B cell (primary cell): ENCODE measurements around the gene TMEM35A. TPM values are rescaled to one million over a fixed set of nuclear protein-coding genes. Genes with fewer than 3 reads are reported as not detected.

Experiments used
- ATAC-seq: fragments of 200-7000 bp; cut with Tn5 transposase; one replicate; pipeline ENCODE4 v1.10.0; 2021; ENCODE audit warnings: low read depth, mild to moderate bottlenecking, moderate number of reproducible peaks, moderate library complexity
- CTCF ChIA-PET: fragments of 350-600 bp; sonication (Branson Sonifier 250); formaldehyde crosslinking; loops from one replicate; lab custom pipeline; 2021; ENCODE audit warnings: antibody characterized with exemption, inconsistent platforms; lab: Charles Lee
- POLR2A ChIA-PET: fragments of 350-600 bp; sonication (Branson Sonifier 250); formaldehyde crosslinking; loops from one replicate; lab custom pipeline; 2021; ENCODE audit warnings: antibody characterized with exemption; lab: Charles Lee
- DNase-seq: peaks from one replicate; pipeline ENCODE4 v3.0.0; 2013
- H2AFZ ChIP-seq: 2 replicates; pipeline ENCODE4 v1.6.1; 2012; ENCODE audit warnings: mild to moderate bottlenecking, low read depth, low read length; ENCODE audit not compliant: insufficient read depth, poor library complexity, severe bottlenecking
- H3K27ac ChIP-seq, 2 donors: 1 replicate in 1 of 2; 2 replicates in 1 of 2; pipeline ENCODE4 v1.5.1; 2012 to 2013; ENCODE audit warnings: low read length in 2 of 2, mild to moderate bottlenecking in 2 of 2, moderate library complexity in 1 of 2
- H3K27me3 ChIP-seq, 4 experiments: fragments of 200-600 bp in 1 of 4; sonication (generic) in 1 of 4; replicated peaks in 1 of 4; 1 replicate in 2 of 4; 2 replicates in 2 of 4; pipeline versions ENCODE4 v1.6.1 to v1.7.0; 2013 to 2016; ENCODE audit warnings: low read length in 3 of 4, mild to moderate bottlenecking in 2 of 4, mixed read lengths in 1 of 4, moderate library complexity in 1 of 4; ENCODE audit not compliant: insufficient read depth in 4 of 4, control insufficient read depth in 3 of 4; ENCODE audit errors: control extremely low read depth in 1 of 4
- H3K36me3 ChIP-seq, 2 experiments: replicated peaks in 1 of 2; 1 replicate in 1 of 2; 2 replicates in 1 of 2; pipeline versions ENCODE4 v1.6.1 to v1.7.1; 2013; ENCODE audit warnings: low read length in 1 of 2; ENCODE audit not compliant: insufficient read depth in 2 of 2, control insufficient read depth in 1 of 2; ENCODE audit errors: control extremely low read depth in 1 of 2, extremely low read depth in 1 of 2
- H3K4me1 ChIP-seq, 2 donors: fragments of 200-600 bp in 1 of 2; sonication (generic) in 1 of 2; 1 replicate in 1 of 2; 2 replicates in 1 of 2; pipeline versions ENCODE4 v1.5.1 to v1.6.1; 2013 to 2017; ENCODE audit warnings: low read length in 2 of 2; ENCODE audit not compliant: control insufficient read depth in 2 of 2, insufficient read depth in 2 of 2
- H3K4me2 ChIP-seq: replicated peaks from 2 replicates; pipeline ENCODE3; 2012; ENCODE audit warnings: mild to moderate bottlenecking, low read depth, low read length; ENCODE audit not compliant: poor library complexity, severe bottlenecking
- H3K4me3 ChIP-seq, 5 experiments: fragments of 200-600 bp in 1 of 5; sonication (generic) in 1 of 5; 1 replicate in 3 of 5; 2 replicates in 2 of 5; pipeline versions ENCODE4 v1.5.1 to v1.7.0; 2011 to 2016; ENCODE audit warnings: low read length in 4 of 5, mild to moderate bottlenecking in 4 of 5, low read depth in 2 of 5, control low read depth in 1 of 5, moderate library complexity in 1 of 5; ENCODE audit not compliant: insufficient read depth in 1 of 5; ENCODE audit errors: control extremely low read depth in 1 of 5, extremely low read depth in 1 of 5
- H3K79me2 ChIP-seq: fragments of 200-600 bp; sonication (generic); one replicate; pipeline ENCODE4 v1.6.0; 2016; ENCODE audit warnings: low read length; ENCODE audit not compliant: control insufficient read depth, insufficient read depth
- H3K9ac ChIP-seq: fragments of 200-600 bp; sonication (generic); 2 replicates; pipeline ENCODE4 v1.6.1; 2017; ENCODE audit warnings: mild to moderate bottlenecking, low read length, moderate library complexity
- H3K9me3 ChIP-seq, 3 donors: one replicate each; pipeline versions ENCODE4 v1.6.1 to v1.7.1; 2013; ENCODE audit warnings: low read length in 2 of 3; ENCODE audit not compliant: control insufficient read depth in 2 of 3, insufficient read depth in 1 of 3; ENCODE audit errors: control extremely low read depth in 1 of 3
- H4K20me1 ChIP-seq: 2 replicates; pipeline ENCODE4 v1.6.0; 2012; ENCODE audit warnings: mild to moderate bottlenecking, low read length; ENCODE audit not compliant: insufficient read depth, control insufficient read depth, poor library complexity, severe bottlenecking
- H3K27ac Mint-ChIP-seq: one replicate; pipeline ENCODE4 v1.8.0; 2021; ENCODE audit warnings: mixed read lengths
- H3K27me3 Mint-ChIP-seq: one replicate; pipeline ENCODE4 v1.8.0; 2021; ENCODE audit warnings: mixed read lengths
- H3K4me1 Mint-ChIP-seq: one replicate; pipeline ENCODE4 v1.8.0; 2021; ENCODE audit warnings: mixed read lengths
- H3K4me3 Mint-ChIP-seq: one replicate; pipeline ENCODE4 v1.8.0; 2021; ENCODE audit warnings: mixed read lengths
- H3K9me3 Mint-ChIP-seq: one replicate; pipeline ENCODE4 v1.8.0; 2022; ENCODE audit warnings: mixed read lengths; ENCODE audit not compliant: insufficient read depth
- CTCF ChIP-seq: fragments of 200-600 bp; IDR thresholded peaks from one replicate; pipeline ENCODE4 v1.8.0; 2022; ENCODE audit warnings: antibody characterized with exemption, mild to moderate bottlenecking
- EZH2 ChIP-seq: IDR thresholded peaks from 2 replicates; pipeline ENCODE4 v1.6.1; 2012; ENCODE audit warnings: borderline replicate concordance, low read depth, mild to moderate bottlenecking, moderate library complexity, low read length; ENCODE audit not compliant: insufficient read depth, poor library complexity, severe bottlenecking
- WGBS: methylation state at CpG from one replicate; pipeline ENCODE4 v1.1.5; 2013; ENCODE audit warnings: missing lambda C conversion rate; ENCODE audit not compliant: insufficient coverage; 5-methylcytosine and 5-hydroxymethylcytosine counted together
- intact Hi-C: fragments of 100-400 bp; cut with micrococcal nuclease; formaldehyde crosslinking; loops from one replicate; pipeline ENCODE4 v1.10.0; 2022
- polyA plus RNA-seq: library from polyadenylated mRNA; depleted of rRNA; stranded (reverse); fragments of >200 nt; gene quantifications from 2 replicates; pipeline ENCODE4 v1.2.3, GENCODE V29; 2012
- total RNA-seq, 2 donors: library from RNA; stranded (reverse); fragments of 120-200 nt in 1 of 2; gene quantifications; 1 replicate in 1 of 2; 2 replicates in 1 of 2; pipeline versions ENCODE4 v1.2.3 to v1.2.4, GENCODE V29; 2013 to 2022

The TMEM35A gene
- total and polyA plus RNA-seq, 2 donors (not counting 1 experiment from before 2014, with no cell fraction given), result not detected

GRCh38 chrX:101071582-101071981 lies 7.1 kb upstream of the TMEM35A start:
- Histone ChIP-seq H3K27me3 (no peaks in the 10 kb centered on the region), H2AFZ (no peak overlapping the region), H3K9ac (no peak overlapping the region), H4K20me1 (no peaks in the 10 kb centered on the region), H3K27ac (no peak overlapping the region), H3K4me3 (no peak overlapping the region), H3K4me2 (no peak overlapping the region), H3K36me3 (no peaks in the 10 kb centered on the region), H3K79me2 (no peaks in the 10 kb centered on the region), H3K4me1 (no peaks in the 10 kb centered on the region), H3K9me3 (no peaks in the 10 kb centered on the region)
- no peak for DNase-seq
- no peaks in the 10 kb centered on the region for H3K9me3 Mint-ChIP-seq
- H3K4me3 Mint-ChIP-seq, result no peak overlapping the region
- H3K27me3 Mint-ChIP-seq, result no peaks in the 10 kb centered on the region
- H3K27ac Mint-ChIP-seq, result no peak overlapping the region
- no CpG with 5 or more reads among the region's 3 CpGs for WGBS
- ChIA-PET POLR2A (no interaction called here), CTCF (no interaction called here)
- TF ChIP-seq CTCF (no peak), EZH2 (no peak)
- no peaks in the 10 kb centered on the region for H3K4me1 Mint-ChIP-seq
- intact Hi-C loops, result no loop called here
- ATAC-seq, result no peak

GRCh38 chrX:101079736-101080270 lies 1.1 kb downstream of the TMEM35A start:
- no peaks in the 10 kb centered on the region for H4K20me1 ChIP-seq
- peaks cover 0 to 18% (median 0%) of the 10 kb centered on the region in 4 experiments for H3K27me3 ChIP-seq
- no peak overlapping the region for H3K4me2 ChIP-seq
- no peak overlapping the region for H3K27ac ChIP-seq
- 57% methylated on average over 3 of the region's 8 CpGs for WGBS
- intact Hi-C loops, result no loop called here
- no peak overlapping the region for H2AFZ ChIP-seq
- peaks cover 26% of the 10 kb centered on the region for H3K27me3 Mint-ChIP-seq
- no peaks in the 10 kb centered on the region for H3K4me1 ChIP-seq
- H3K36me3 ChIP-seq, result no peaks in the 10 kb centered on the region
- no peaks in the 10 kb centered on the region for H3K9me3 Mint-ChIP-seq
- TF ChIP-seq EZH2, result no peak
- no peak for TF ChIP-seq CTCF
- ChIA-PET POLR2A (no interaction called here), CTCF (no interaction called here)
- no peak overlapping the region for H3K4me3 Mint-ChIP-seq
- H3K27ac Mint-ChIP-seq, result no peak overlapping the region
- H3K9me3 ChIP-seq, result no peaks in the 10 kb centered on the region
- no peak overlapping the region for H3K9ac ChIP-seq
- H3K4me1 Mint-ChIP-seq, result peaks cover 7% of the 10 kb centered on the region
- ATAC-seq (no peak), DNase-seq (no peak)
- no peak overlapping the region for H3K4me3 ChIP-seq
- no peaks in the 10 kb centered on the region for H3K79me2 ChIP-seq
